ENCODE measurements around the gene DSG4. TPM values are rescaled to one million over a fixed set of nuclear protein-coding genes. Genes with fewer than 3 reads are reported as not detected.
"Not testable (repeated sequence)": the region's sequence is repeated elsewhere in the genome, so short reads cannot be mapped to it uniquely, and the experiment has no call there.

The DSG4 gene
- total and polyA plus RNA-seq, 2 donors (not counting 1 experiment from before 2014, with no cell fraction given), result not detected

DNA sequence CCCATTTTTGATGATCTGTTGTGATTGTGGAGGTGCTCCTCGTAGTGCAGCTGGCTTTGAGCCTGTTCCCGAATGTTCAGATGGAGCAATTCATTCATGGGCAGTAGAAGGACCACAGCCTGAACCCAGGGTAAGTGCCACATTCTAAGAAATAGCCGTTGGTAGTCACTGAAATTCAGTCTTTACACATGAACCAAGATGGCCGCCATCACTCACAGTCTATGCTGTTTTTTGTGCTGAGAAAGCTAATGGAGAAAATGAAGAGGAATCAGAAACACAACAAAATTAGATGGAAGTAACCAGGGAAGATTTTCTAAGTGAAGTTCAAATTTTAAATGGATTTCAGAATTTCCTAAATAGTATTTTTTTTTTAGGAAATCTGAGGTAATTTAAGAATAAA is 33.1 kb upstream of the DSG4 start:
- Histone ChIP-seq H3K9ac (ENCODE audit: insufficient read depth, low read length) (no peak overlapping the region), H3K79me2 (ENCODE audit: control insufficient read depth, insufficient read depth, low read length) (no peaks in the 10 kb centered on the region), H4K20me1 (ENCODE audit: control insufficient read depth, extremely low read depth, insufficient read depth, low read length) (no peaks in the 10 kb centered on the region), H3K4me1 (ENCODE audit: control insufficient read depth, extremely low read depth, insufficient read depth, low read length) (no peaks in the 10 kb centered on the region), H3K27me3 (ENCODE audit: control insufficient read depth, insufficient read depth, low read length) (no peaks in the 10 kb centered on the region), H3K27ac (ENCODE audit: insufficient read depth, low read length) (no peak overlapping the region), H3K36me3 (ENCODE audit: control insufficient read depth, insufficient read depth, low read length) (no peaks in the 10 kb centered on the region), H3K4me2 (ENCODE audit: extremely low read depth, insufficient read depth, low read length) (no peak overlapping the region), H2AFZ (ENCODE audit: low read length) (no peak overlapping the region), H3K9me3 (ENCODE audit: control insufficient read depth, insufficient read depth, low read depth, low read length) (no peaks in the 10 kb centered on the region), H3K4me3 (replicated peaks in 1 of 4; ENCODE audit: control extremely low read depth in 1 of 4, insufficient read depth in 1 of 4, low read depth in 3 of 4, low read length in 4 of 4) (no peak overlapping the region)
- no peak for TF ChIP-seq EZH2 (IDR thresholded peaks at IDR 0.05; ENCODE audit: low read length, missing control alignments)
- TF ChIP-seq, protein P1, sequence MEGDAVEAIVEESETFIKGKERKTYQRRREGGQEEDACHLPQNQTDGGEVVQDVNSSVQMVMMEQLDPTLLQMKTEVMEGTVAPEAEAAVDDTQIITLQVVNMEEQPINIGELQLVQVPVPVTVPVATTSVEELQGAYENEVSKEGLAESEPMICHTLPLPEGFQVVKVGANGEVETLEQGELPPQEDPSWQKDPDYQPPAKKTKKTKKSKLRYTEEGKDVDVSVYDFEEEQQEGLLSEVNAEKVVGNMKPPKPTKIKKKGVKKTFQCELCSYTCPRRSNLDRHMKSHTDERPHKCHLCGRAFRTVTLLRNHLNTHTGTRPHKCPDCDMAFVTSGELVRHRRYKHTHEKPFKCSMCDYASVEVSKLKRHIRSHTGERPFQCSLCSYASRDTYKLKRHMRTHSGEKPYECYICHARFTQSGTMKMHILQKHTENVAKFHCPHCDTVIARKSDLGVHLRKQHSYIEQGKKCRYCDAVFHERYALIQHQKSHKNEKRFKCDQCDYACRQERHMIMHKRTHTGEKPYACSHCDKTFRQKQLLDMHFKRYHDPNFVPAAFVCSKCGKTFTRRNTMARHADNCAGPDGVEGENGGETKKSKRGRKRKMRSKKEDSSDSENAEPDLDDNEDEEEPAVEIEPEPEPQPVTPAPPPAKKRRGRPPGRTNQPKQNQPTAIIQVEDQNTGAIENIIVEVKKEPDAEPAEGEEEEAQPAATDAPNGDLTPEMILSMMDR (conservative IDR thresholded peaks at IDR 0.05 in 1 of 2, IDR thresholded peaks at IDR 0.05 in 1 of 2; ENCODE audit: low read depth in 1 of 2, low read length in 2 of 2), result no peak
- no peak for DNase-seq (ENCODE audit: low read depth in 2 of 2)

DNA sequence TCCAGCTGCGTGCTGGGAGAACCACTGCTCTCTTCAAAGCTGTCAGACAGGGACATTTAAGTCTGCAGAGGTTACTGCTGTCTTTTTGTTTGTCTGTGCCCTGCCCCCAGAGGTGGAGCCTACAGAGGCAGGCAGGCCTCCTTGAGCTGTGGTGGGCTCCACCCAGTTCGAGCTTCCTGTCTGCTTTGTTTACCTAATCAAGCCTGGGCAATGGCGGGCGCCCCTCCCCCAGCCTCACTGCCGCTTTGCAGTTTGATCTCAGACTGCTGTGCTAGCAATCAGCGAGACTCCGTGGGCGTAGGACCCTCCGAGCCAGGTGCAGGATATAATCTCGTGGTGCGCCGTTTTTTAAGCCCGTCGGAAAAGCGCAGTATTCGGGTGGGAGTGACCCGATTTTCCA is 23.2 kb upstream of the DSG4 start:
- H2AFZ ChIP-seq (ENCODE audit: low read length), result not testable (repeated sequence)

DNA sequence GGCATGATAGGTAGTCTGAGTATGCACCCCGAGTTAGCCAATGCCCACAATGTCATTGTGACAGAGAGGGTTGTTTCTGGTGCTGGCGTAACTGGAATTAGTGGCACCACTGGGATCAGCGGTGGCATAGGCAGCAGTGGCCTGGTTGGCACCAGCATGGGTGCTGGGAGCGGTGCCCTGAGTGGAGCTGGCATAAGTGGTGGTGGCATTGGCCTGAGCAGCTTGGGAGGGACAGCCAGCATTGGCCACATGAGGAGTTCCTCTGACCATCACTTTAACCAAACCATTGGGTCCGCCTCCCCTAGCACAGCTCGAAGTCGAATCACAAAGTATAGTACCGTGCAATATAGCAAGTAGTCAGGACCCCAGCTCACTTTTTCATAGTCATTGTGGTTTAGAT is 21.6 kb upstream of the DSG4 start:
- no peak overlapping the region for H2AFZ ChIP-seq (ENCODE audit: low read length)
- no peak for DNase-seq (ENCODE audit: low read depth in 2 of 2)
- H3K79me2 ChIP-seq (ENCODE audit: control insufficient read depth, insufficient read depth, low read length), result no peaks in the 10 kb centered on the region
- no peaks in the 10 kb centered on the region for H3K4me1 ChIP-seq (ENCODE audit: control insufficient read depth, extremely low read depth, insufficient read depth, low read length)
- no peaks in the 10 kb centered on the region for H3K36me3 ChIP-seq (ENCODE audit: control insufficient read depth, insufficient read depth, low read length)
- H3K9me3 ChIP-seq (ENCODE audit: control insufficient read depth, insufficient read depth, low read depth, low read length), result no peaks in the 10 kb centered on the region
- H3K4me2 ChIP-seq (ENCODE audit: extremely low read depth, insufficient read depth, low read length), result no peak overlapping the region
- TF ChIP-seq, protein P1 (conservative IDR thresholded peaks at IDR 0.05 in 1 of 2, IDR thresholded peaks at IDR 0.05 in 1 of 2; ENCODE audit: low read depth in 1 of 2, low read length in 2 of 2), result no peak
- no peak for TF ChIP-seq EZH2 (IDR thresholded peaks at IDR 0.05; ENCODE audit: low read length, missing control alignments)
- no peak overlapping the region for H3K27ac ChIP-seq (ENCODE audit: insufficient read depth, low read length)
- H3K27me3 ChIP-seq (ENCODE audit: control insufficient read depth, insufficient read depth, low read length), result no peaks in the 10 kb centered on the region
- H3K4me3 ChIP-seq (replicated peaks in 1 of 4; ENCODE audit: control extremely low read depth in 1 of 4, insufficient read depth in 1 of 4, low read depth in 3 of 4, low read length in 4 of 4), result no peak overlapping the region
- H4K20me1 ChIP-seq (ENCODE audit: control insufficient read depth, extremely low read depth, insufficient read depth, low read length), result no peaks in the 10 kb centered on the region
- no peak overlapping the region for H3K9ac ChIP-seq (ENCODE audit: insufficient read depth, low read length)

More for the DNA sequence above, 23.2 kb upstream of the DSG4 start:
- not testable (repeated sequence) for H3K4me1 ChIP-seq (ENCODE audit: control insufficient read depth, extremely low read depth, insufficient read depth, low read length); H3K79me2 ChIP-seq (ENCODE audit: control insufficient read depth, insufficient read depth, low read length); H3K36me3 ChIP-seq (ENCODE audit: control insufficient read depth, insufficient read depth, low read length); H3K27ac ChIP-seq (ENCODE audit: insufficient read depth, low read length); DNase-seq (ENCODE audit: low read depth in 2 of 2); H3K9me3 ChIP-seq (ENCODE audit: control insufficient read depth, insufficient read depth, low read depth, low read length); H4K20me1 ChIP-seq (ENCODE audit: control insufficient read depth, extremely low read depth, insufficient read depth, low read length); H3K4me2 ChIP-seq (ENCODE audit: extremely low read depth, insufficient read depth, low read length); H3K27me3 ChIP-seq (ENCODE audit: control insufficient read depth, insufficient read depth, low read length); H3K9ac ChIP-seq (ENCODE audit: insufficient read depth, low read length); H3K4me3 ChIP-seq (replicated peaks in 1 of 4; ENCODE audit: control extremely low read depth in 1 of 4, insufficient read depth in 1 of 4, low read depth in 3 of 4, low read length in 4 of 4)

All from fibroblast of lung (primary cell).